GM23248 (cell line): ENCODE results near the gene TTC3. TPM values are rescaled to one million over a fixed set of nuclear protein-coding genes. Genes with fewer than 3 reads are reported as not detected.

Source experiments
- DNase-seq: peaks from one replicate; pipeline ENCODE4 v3.0.0-alpha.2; 2015
- H2AFZ ChIP-seq: fragments of 200-600 bp; sonication (generic); 2 replicates; pipeline ENCODE4 v1.6.1; 2016; ENCODE audit warnings: antibody characterized with exemption
- H3F3A ChIP-seq: fragments of 200-600 bp; sonication (generic); 2 replicates; pipeline ENCODE4 v1.6.1; 2016; ENCODE audit warnings: mild to moderate bottlenecking, antibody characterized with exemption, mixed run types; ENCODE audit not compliant: insufficient read depth
- H3K27ac ChIP-seq: fragments of 200-600 bp; sonication (generic); 2 replicates; pipeline ENCODE4 v1.5.1; 2016; ENCODE audit warnings: mild to moderate bottlenecking
- H3K27me3 ChIP-seq: fragments of 200-600 bp; sonication (generic); replicated peaks from 2 replicates; pipeline ENCODE4 v1.6.1; 2016; ENCODE audit warnings: mild to moderate bottlenecking; ENCODE audit not compliant: insufficient read depth
- H3K36me3 ChIP-seq: fragments of 200-600 bp; sonication (generic); 2 replicates; pipeline ENCODE4 v1.6.1; 2016; ENCODE audit warnings: low read depth, mild to moderate bottlenecking
- H3K4me1 ChIP-seq: fragments of 200-600 bp; sonication (generic); 2 replicates; pipeline ENCODE4 v1.6.1; 2016; ENCODE audit warnings: mild to moderate bottlenecking; ENCODE audit not compliant: insufficient read depth
- H3K4me2 ChIP-seq: fragments of 200-600 bp; sonication (generic); one replicate; pipeline ENCODE4 v1.6.1; 2016; ENCODE audit warnings: mild to moderate bottlenecking; ENCODE audit not compliant: unreplicated experiment
- H3K4me3 ChIP-seq: fragments of 200-600 bp; sonication (generic); 2 replicates; pipeline ENCODE4 v1.5.1; 2016; ENCODE audit warnings: mild to moderate bottlenecking
- H3K79me2 ChIP-seq: fragments of 200-600 bp; sonication (generic); 2 replicates; pipeline ENCODE4 v1.6.1; 2016; ENCODE audit warnings: mild to moderate bottlenecking; ENCODE audit not compliant: insufficient read depth
- H3K9ac ChIP-seq: fragments of 200-600 bp; sonication (generic); 2 replicates; pipeline ENCODE4 v1.6.1; 2016; ENCODE audit warnings: mild to moderate bottlenecking
- H3K9me2 ChIP-seq: fragments of 200-600 bp; sonication (generic); 2 replicates; pipeline ENCODE4 v1.6.1; 2016; ENCODE audit warnings: mixed run types, mild to moderate bottlenecking, moderate library complexity; ENCODE audit not compliant: insufficient read depth
- H3K9me3 ChIP-seq: fragments of 200-600 bp; sonication (generic); one replicate; pipeline ENCODE4 v1.6.1; 2017; ENCODE audit warnings: low read depth
- H4K20me1 ChIP-seq: fragments of 200-600 bp; sonication (generic); 2 replicates; pipeline ENCODE4 v1.6.0; 2016; ENCODE audit not compliant: insufficient read depth
- EZH2 ChIP-seq: fragments of 200-600 bp; sonication (generic); IDR thresholded peaks from 2 replicates; pipeline ENCODE4 v1.6.1; 2018; ENCODE audit warnings: antibody characterized with exemption, mild to moderate bottlenecking; ENCODE audit not compliant: insufficient read depth, poor library complexity, severe bottlenecking
- EZH2phosphoT487 ChIP-seq: fragments of 200-600 bp; sonication (generic); IDR thresholded peaks from 2 replicates; pipeline ENCODE4 v1.6.1; 2018; ENCODE audit warnings: antibody characterized with exemption, moderate library complexity, mild to moderate bottlenecking, low read depth; ENCODE audit not compliant: insufficient read depth
- WGBS, 2 experiments: methylation state at CpG; one replicate each; pipeline ENCODE4 v1.1.6; 2015 to 2017; ENCODE audit warnings: low lambda C conversion rate in 2 of 2, low coverage in 1 of 2; ENCODE audit errors: missing lambda C conversion rate in 2 of 2; 5-methylcytosine and 5-hydroxymethylcytosine counted together
- in situ Hi-C: fragments of 300-500 bp; cut with MboI; formaldehyde crosslinking; loops from 2 replicates; pipeline ENCODE4 v1.15.0; 2020
- polyA plus RNA-seq: library from polyadenylated mRNA; unstranded; fragments of >200 nt; fragmentation: Nextera tagmentation; extraction: Ambion mirVana; gene quantifications from 2 replicates; pipeline ENCODE4 v1.2.1, GENCODE V29; 2016
- total RNA-seq: library from RNA; depleted of rRNA; stranded (reverse); fragments of >200 nt; shearing (Covaris generic); gene quantifications from 2 replicates; pipeline ENCODE4 v1.2.3, GENCODE V29; 2014

Gene TTC3
- total and polyA plus RNA-seq, 2 experiments from 2014 or later, result 204 to 216 TPM

DNA sequence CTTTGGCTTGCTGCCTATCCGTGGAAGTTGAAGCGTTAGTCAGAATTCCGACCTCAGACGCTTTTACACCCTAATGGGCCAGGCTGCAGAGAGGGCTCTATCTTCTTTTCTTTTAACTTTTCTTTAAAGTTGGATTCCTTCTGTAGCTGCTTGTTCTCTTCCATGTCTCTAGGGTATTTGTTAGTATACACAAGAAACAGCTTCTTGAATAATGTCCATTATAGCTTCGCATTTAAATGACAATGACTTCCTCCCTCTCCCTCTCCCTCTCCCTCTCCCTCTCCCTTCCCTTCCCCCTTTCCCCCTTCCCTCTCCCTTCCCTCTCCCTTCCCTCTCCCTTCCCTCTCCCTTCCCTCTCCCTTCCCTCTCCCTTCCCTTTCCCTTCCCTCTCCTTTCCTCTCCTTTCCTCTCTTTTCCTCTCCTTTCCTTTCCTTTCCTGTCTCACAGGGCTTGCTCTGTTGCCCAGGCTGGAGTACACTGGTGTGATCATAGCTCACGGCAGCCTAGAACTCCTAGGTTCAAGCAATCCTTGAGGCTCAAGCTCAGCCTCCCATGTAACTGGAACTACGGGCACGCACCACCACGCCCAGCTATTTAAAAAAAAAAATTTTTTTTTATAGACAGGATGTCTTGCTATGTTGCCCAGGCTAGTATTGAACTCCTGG is 33.5 kb upstream of the TTC3 start:
- no peak overlapping the region for H3K4me3 ChIP-seq
- no peak overlapping the region for H3K27ac ChIP-seq
- H3K4me1 ChIP-seq, result no peaks in the 10 kb centered on the region
- no peaks in the 10 kb centered on the region for H3K27me3 ChIP-seq
- no peaks in the 10 kb centered on the region for H4K20me1 ChIP-seq
- no peaks in the 10 kb centered on the region for H3F3A ChIP-seq
- in situ Hi-C loops, result no loop called here
- no peak for DNase-seq
- H3K36me3 ChIP-seq, result no peaks in the 10 kb centered on the region
- no peaks in the 10 kb centered on the region for H3K9me3 ChIP-seq
- H3K9ac ChIP-seq, result no peak overlapping the region
- no peaks in the 10 kb centered on the region for H3K79me2 ChIP-seq
- no peak overlapping the region for H3K4me2 ChIP-seq
- 50 to 51% methylated on average over 9 of the region's 9 CpGs for WGBS, 2 experiments
- TF ChIP-seq EZH2 (no peak), EZH2phosphoT487 (no peak)
- no peaks in the 10 kb centered on the region for H3K9me2 ChIP-seq
- H2AFZ ChIP-seq, result no peak overlapping the region

DNA sequence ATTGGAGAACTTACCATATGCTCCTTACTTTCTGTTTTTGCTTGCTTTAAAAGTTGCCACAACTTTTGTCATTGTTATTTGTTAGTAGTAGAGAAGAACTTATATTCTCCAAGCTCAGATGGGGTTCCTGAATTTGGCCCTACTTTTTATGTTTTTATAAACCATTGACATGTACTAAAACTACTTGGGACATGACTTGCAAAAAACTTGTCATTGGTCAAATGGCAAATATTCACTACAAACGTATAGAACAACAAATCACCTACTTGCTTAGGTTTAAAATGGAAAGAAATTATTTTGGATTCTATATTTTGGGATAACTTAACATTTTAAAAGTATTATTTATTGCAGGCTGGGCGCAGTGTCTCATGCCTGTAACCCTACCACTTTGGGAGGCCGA is 32.8 kb upstream of the TTC3 start:
- Histone ChIP-seq H3K27ac (no peak overlapping the region), H3K4me3 (no peak overlapping the region), H3K9me3 (no peaks in the 10 kb centered on the region), H2AFZ (no peak overlapping the region), H3K27me3 (no peaks in the 10 kb centered on the region), H3K79me2 (no peaks in the 10 kb centered on the region), H3K9me2 (no peaks in the 10 kb centered on the region), H3K4me2 (no peak overlapping the region), H3K9ac (no peak overlapping the region), H3F3A (no peaks in the 10 kb centered on the region), H3K36me3 (no peaks in the 10 kb centered on the region), H3K4me1 (no peaks in the 10 kb centered on the region), H4K20me1 (no peaks in the 10 kb centered on the region)
- in situ Hi-C loops, result no loop called here
- 88 to 91% methylated on average over 3 of the region's 3 CpGs for WGBS, 2 experiments
- no peak for TF ChIP-seq EZH2
- TF ChIP-seq EZH2phosphoT487, result no peak
- DNase-seq, result no peak

GRCh38 chr21:37041706-37042271 is 31.3 kb upstream of the TTC3 start:
- in situ Hi-C loops, result no loop called here
- Histone ChIP-seq H3K27ac (no peak overlapping the region), H3K9ac (no peak overlapping the region), H3K79me2 (no peaks in the 10 kb centered on the region), H4K20me1 (no peaks in the 10 kb centered on the region), H3K9me3 (no peaks in the 10 kb centered on the region), H3F3A (no peaks in the 10 kb centered on the region), H3K27me3 (no peaks in the 10 kb centered on the region), H2AFZ (no peak overlapping the region), H3K4me2 (no peak overlapping the region), H3K4me3 (no peak overlapping the region), H3K9me2 (no peaks in the 10 kb centered on the region), H3K36me3 (no peaks in the 10 kb centered on the region), H3K4me1 (no peaks in the 10 kb centered on the region)
- DNase-seq, result no peak
- no peak for TF ChIP-seq EZH2
- 91 to 92% methylated on average over 4 of the region's 4 CpGs for WGBS, 2 experiments

DNA sequence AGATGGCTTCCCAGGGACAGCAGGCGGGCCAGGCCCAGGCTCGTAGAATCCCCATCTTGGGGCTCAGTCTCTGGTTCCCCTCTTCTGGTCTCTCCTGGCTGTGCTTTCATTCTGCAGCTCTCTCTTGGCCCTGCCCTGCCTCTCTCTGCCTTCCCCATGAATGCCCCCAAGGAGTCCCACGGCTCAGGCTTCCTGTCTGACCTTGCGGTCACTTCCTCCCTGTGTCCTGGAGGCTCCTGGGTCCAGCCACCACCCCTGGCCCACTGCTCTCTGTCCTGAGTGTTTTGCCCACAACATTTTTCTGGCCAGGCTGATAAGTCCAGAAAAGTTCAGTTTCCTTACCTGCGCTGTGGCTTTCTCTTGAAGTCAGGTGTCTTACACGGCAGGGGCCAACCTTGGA is 29.2 kb upstream of the TTC3 start:
- Histone ChIP-seq H3K4me2 (no peak overlapping the region), H4K20me1 (no peaks in the 10 kb centered on the region), H3K27ac (no peak overlapping the region), H2AFZ (no peak overlapping the region), H3K9ac (no peak overlapping the region), H3K4me3 (no peak overlapping the region), H3K9me2 (no peaks in the 10 kb centered on the region), H3K79me2 (no peaks in the 10 kb centered on the region), H3K9me3 (no peaks in the 10 kb centered on the region), H3K4me1 (no peaks in the 10 kb centered on the region), H3F3A (no peaks in the 10 kb centered on the region), H3K36me3 (no peaks in the 10 kb centered on the region), H3K27me3 (no peaks in the 10 kb centered on the region)
- no peak for DNase-seq
- 84 to 85% methylated on average over 6 of the region's 6 CpGs for WGBS, 2 experiments
- in situ Hi-C loops, result no loop called here
- TF ChIP-seq EZH2phosphoT487 (no peak), EZH2 (no peak)

DNA sequence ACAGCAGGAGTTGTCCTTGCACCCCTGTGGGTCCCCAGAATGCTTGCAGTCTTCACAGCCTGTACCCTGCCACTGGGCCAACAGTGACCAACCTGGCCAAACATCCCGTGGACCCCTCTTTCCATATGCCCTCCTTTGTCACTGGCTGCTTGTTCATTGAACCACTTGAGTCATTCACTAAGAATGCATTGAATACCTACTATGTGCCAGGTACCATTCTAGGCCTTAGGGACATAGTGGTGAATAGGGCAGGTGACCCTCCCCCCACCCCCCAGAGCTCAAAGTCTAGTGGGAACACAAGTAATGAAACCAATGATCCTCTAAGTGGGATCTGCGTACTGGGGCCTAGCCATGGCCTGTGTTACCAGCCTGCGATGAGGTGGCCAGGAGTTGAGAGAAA is 28.4 kb upstream of the TTC3 start:
- Histone ChIP-seq H2AFZ (no peak overlapping the region), H3K4me2 (no peak overlapping the region), H4K20me1 (no peaks in the 10 kb centered on the region), H3K9ac (no peak overlapping the region), H3K9me2 (no peaks in the 10 kb centered on the region), H3F3A (no peaks in the 10 kb centered on the region), H3K27me3 (no peaks in the 10 kb centered on the region), H3K4me1 (no peaks in the 10 kb centered on the region), H3K4me3 (no peak overlapping the region), H3K36me3 (no peaks in the 10 kb centered on the region), H3K79me2 (no peaks in the 10 kb centered on the region), H3K27ac (no peak overlapping the region), H3K9me3 (no peaks in the 10 kb centered on the region)
- 90 to 93% methylated on average over 3 of the region's 3 CpGs for WGBS, 2 experiments
- no peak for DNase-seq
- no peak for TF ChIP-seq EZH2phosphoT487
- no peak for TF ChIP-seq EZH2
- in situ Hi-C loops, result no loop called here
